HCT116 (cell line): Measurements from ENCODE around the gene SND1. TPM values are rescaled to one million over a fixed set of nuclear protein-coding genes. Genes with fewer than 3 reads are reported as not detected.

ENCODE experiments used
- ATAC-seq: fragments of 200-7000 bp; cut with Tn5 transposase; 2 replicates; pipeline ENCODE4 v1.9.1; 2020; ENCODE audit warnings: mild to moderate bottlenecking, moderate library complexity
- BruUV-seq: library from RNA; stranded (reverse); fragments of 400-500 nt; replicated peaks from 2 replicates; lab custom pipeline; 2021; lab: Mats Ljungman, UMichigan
- CTCF ChIA-PET: fragments of 300-600 bp; sonication (Branson Sonifier 250); formaldehyde crosslinking; loops from one replicate; lab custom pipeline; 2021; ENCODE audit warnings: antibody characterized with exemption; lab: Charles Lee
- POLR2A ChIA-PET: fragments of 300-600, 350-600 bp; sonication (Branson Sonifier 250); formaldehyde crosslinking; loops from one replicate; lab custom pipeline; 2021; ENCODE audit warnings: antibody characterized with exemption; lab: Charles Lee
- RAD21 ChIA-PET, 2 experiments: fragments of 300-600 bp; sonication (Branson Sonifier 250); formaldehyde crosslinking; loops; one replicate each; lab custom pipeline; 2023; ENCODE audit warnings: low total read pairs in 2 of 2; ENCODE audit not compliant: uncharacterized antibody in 2 of 2, unreplicated experiment in 2 of 2, low non-redundant PET in 1 of 2; lab: Charles Lee
- DNase-seq: peaks from one replicate; pipeline ENCODE4 v3.0.0-alpha.2; 2010; ENCODE audit warnings: low read depth, low spot score
- H2AFZ ChIP-seq: fragments of 200-600 bp; shearing (Covaris generic), sonication (generic); 2 replicates; pipeline ENCODE4 v1.6.1; 2017; ENCODE audit warnings: low read depth, mixed run types, mixed read lengths, antibody characterized with exemption, low read length; ENCODE audit not compliant: poor library complexity, severe bottlenecking
- H3K27ac ChIP-seq: 2 replicates; pipeline ENCODE4 v1.5.1; 2012; ENCODE audit warnings: low read depth, low read length
- H3K27me3 ChIP-seq: fragments of 200-600 bp; sonication (generic); 2 replicates; pipeline ENCODE4 v1.6.1; 2016; ENCODE audit warnings: mixed run types, low read length, mixed read lengths; ENCODE audit not compliant: insufficient read depth
- H3K36me3 ChIP-seq, 2 experiments: fragments of 200-500 bp in 1 of 2; fragments of 200-600 bp in 1 of 2; sonication (Bioruptor generic) in 1 of 2; sonication (generic) in 1 of 2; 2 replicates each; pipeline versions ENCODE4 v1.5.1 to v1.6.1; 2014 to 2016; ENCODE audit warnings: low read length in 2 of 2, inconsistent platforms in 1 of 2, mixed read lengths in 1 of 2, mixed run types in 1 of 2; ENCODE audit not compliant: insufficient read depth in 2 of 2, control insufficient read depth in 1 of 2
- H3K4me1 ChIP-seq, 2 experiments: fragments of 200-600 bp in 1 of 2; sonication (generic) in 1 of 2; 2 replicates each; pipeline versions ENCODE4 v1.5.1 to v1.6.1; 2012 to 2017; ENCODE audit warnings: low read length in 2 of 2, inconsistent platforms in 1 of 2, mild to moderate bottlenecking in 1 of 2, mixed read lengths in 1 of 2, mixed run types in 1 of 2, moderate library complexity in 1 of 2; ENCODE audit not compliant: insufficient read depth in 2 of 2, control insufficient read depth in 1 of 2
- H3K4me2 ChIP-seq: fragments of 200-600 bp; sonication (generic); 2 replicates; pipeline ENCODE4 v1.6.1; 2017; ENCODE audit warnings: mixed run types, low read length, mixed read lengths
- H3K4me3 ChIP-seq, 2 experiments: fragments of 200-600 bp in 1 of 2; sonication (generic) in 1 of 2; replicated peaks in 1 of 2; 2 replicates each; pipeline ENCODE4 v1.5.1; 2011 to 2016; ENCODE audit warnings: low read length in 2 of 2, control low read depth in 1 of 2, low read depth in 1 of 2, mild to moderate bottlenecking in 1 of 2, mixed read lengths in 1 of 2, mixed run types in 1 of 2
- H3K79me2 ChIP-seq: fragments of 200-600 bp; sonication (generic); 2 replicates; pipeline ENCODE4 v1.6.1; 2017; ENCODE audit warnings: mild to moderate bottlenecking, mixed run types, low read length, moderate library complexity, mixed read lengths; ENCODE audit not compliant: insufficient read depth
- H3K9ac ChIP-seq: fragments of 200-600 bp; sonication (generic); 2 replicates; pipeline ENCODE4 v1.6.1; 2016; ENCODE audit warnings: low read length, mixed read lengths
- H3K9me2 ChIP-seq: fragments of 200-600 bp; sonication (generic), shearing (Covaris generic); 2 replicates; pipeline ENCODE4 v1.6.1; 2017; ENCODE audit warnings: mixed run types, mild to moderate bottlenecking, moderate library complexity; ENCODE audit not compliant: insufficient read depth
- H3K9me3 ChIP-seq, 2 experiments: fragments of 200-500 bp in 1 of 2; fragments of 200-600 bp in 1 of 2; sonication (Bioruptor generic) in 1 of 2; sonication (generic) in 1 of 2; 2 replicates each; pipeline ENCODE4 v1.6.1; 2014 to 2017; ENCODE audit warnings: low read length in 2 of 2, mixed read lengths in 2 of 2, inconsistent platforms in 1 of 2, low read depth in 1 of 2, mild to moderate bottlenecking in 1 of 2, mixed run types in 1 of 2, moderate library complexity in 1 of 2; ENCODE audit not compliant: control insufficient read depth in 1 of 2, insufficient read depth in 1 of 2
- H4K20me1 ChIP-seq: fragments of 200-600 bp; sonication (generic), shearing (Covaris generic); 2 replicates; pipeline ENCODE4 v1.6.1; 2017; ENCODE audit warnings: mixed run types, mild to moderate bottlenecking, moderate library complexity; ENCODE audit not compliant: insufficient read depth
- CBX3 ChIP-seq: IDR thresholded peaks from 2 replicates; pipeline ENCODE4 v1.6.1; 2012; ENCODE audit warnings: low read depth
- EGR1 ChIP-seq: IDR thresholded peaks from 2 replicates; pipeline ENCODE4 v1.6.1; 2012; ENCODE audit warnings: low read depth
- EZH2phosphoT487 ChIP-seq: fragments of 200-600 bp; IDR thresholded peaks from 2 replicates; pipeline ENCODE4 v1.6.1; 2018; ENCODE audit warnings: antibody characterized with exemption, borderline replicate concordance
- POLR2A ChIP-seq: IDR thresholded peaks from 2 replicates; pipeline ENCODE4 v1.7.0; 2011; ENCODE audit warnings: borderline replicate concordance; ENCODE audit not compliant: insufficient read depth, insufficient read length; ENCODE audit errors: extremely low read depth
- POLR2AphosphoS5 ChIP-seq: IDR thresholded peaks from 2 replicates; pipeline ENCODE4 v1.6.1; 2011; ENCODE audit warnings: mild to moderate bottlenecking, low read depth, low read length, moderate library complexity
- SIN3A ChIP-seq: IDR thresholded peaks from 2 replicates; pipeline ENCODE4 v1.6.1; 2012; ENCODE audit warnings: low read depth
- SP1 ChIP-seq: IDR thresholded peaks from 2 replicates; pipeline ENCODE4 v1.6.1; 2012; ENCODE audit warnings: low read depth
- SRF ChIP-seq: IDR thresholded peaks from 2 replicates; pipeline ENCODE4 v1.6.1; 2012; ENCODE audit warnings: low read depth
- YY1 ChIP-seq: IDR thresholded peaks from 2 replicates; pipeline ENCODE4 v1.6.1; 2011; ENCODE audit warnings: low read length, low read depth, moderate library complexity, mild to moderate bottlenecking; ENCODE audit not compliant: insufficient replicate concordance; ENCODE audit errors: extremely low read depth
- ZFX ChIP-seq: fragments of 450-650 bp; IDR thresholded peaks from 2 replicates; pipeline ENCODE4 v1.6.1; 2017
- intact Hi-C: fragments of 100-400 bp; cut with micrococcal nuclease; formaldehyde crosslinking; loops from 2 replicates; pipeline ENCODE4 v1.10.0; 2022
- total RNA-seq: library from RNA; stranded (reverse); gene quantifications from one replicate; pipeline ENCODE4 v1.2.1, GENCODE V29; 2021; ENCODE audit not compliant: unreplicated experiment
- TF ChIP-seq, protein P1 (sequence below): IDR thresholded peaks from 2 replicates; pipeline ENCODE4 v1.6.1; 2012; ENCODE audit warnings: low read depth
- TF ChIP-seq, protein P2 (sequence below): IDR thresholded peaks from 2 replicates; pipeline ENCODE4 v1.6.1; 2012
- TF ChIP-seq, protein P3 (sequence below), 3 experiments: fragments of 200-600 bp in 1 of 3; sonication (generic) in 1 of 3; IDR thresholded peaks in 2 of 3; conservative IDR thresholded peaks in 1 of 3; 2 replicates each; pipeline ENCODE4 v1.5.1; 2012 to 2017; ENCODE audit warnings: low read depth in 2 of 3, low read length in 2 of 3, antibody characterized with exemption in 1 of 3, borderline replicate concordance in 1 of 3, control low read depth in 1 of 3, mild to moderate bottlenecking in 1 of 3, mixed read lengths in 1 of 3, mixed run types in 1 of 3, moderate library complexity in 1 of 3; ENCODE audit not compliant: insufficient read depth in 1 of 3
- TF ChIP-seq, protein P4 (sequence below): IDR thresholded peaks from 2 replicates; pipeline ENCODE4 v1.6.1; 2011; ENCODE audit warnings: mild to moderate bottlenecking, low read length, moderate library complexity; ENCODE audit not compliant: insufficient replicate concordance; ENCODE audit errors: extremely low read depth

SND1 gene
- total RNA-seq, 1 experiment from 2014 or later = 169 TPM

DNA sequence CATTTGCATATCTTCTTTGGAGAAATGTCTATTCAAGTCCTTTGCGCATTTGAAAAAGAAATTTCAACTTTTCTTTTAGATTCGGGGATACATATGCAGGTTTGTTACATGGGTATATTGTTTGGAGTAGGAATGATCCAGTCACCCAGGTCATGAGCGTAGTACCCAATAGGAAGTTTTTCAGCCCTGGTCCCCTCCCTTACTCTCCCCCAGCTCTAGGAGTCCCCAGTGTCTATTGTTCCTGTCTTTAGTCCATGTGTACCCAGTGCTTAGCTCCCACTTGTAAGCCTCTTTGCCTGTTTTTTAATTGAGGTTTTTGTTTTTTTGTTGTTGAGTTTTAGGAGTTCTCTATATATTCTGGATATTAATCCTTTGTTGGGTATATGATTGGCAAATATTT, 63.3 kb downstream of the SND1 start (continued):
- TF ChIP-seq SP1 (no peak), POLR2A (no peak), SRF (no peak), POLR2AphosphoS5 (no peak), EGR1 (no peak)
- TF ChIP-seq, protein P1, sequence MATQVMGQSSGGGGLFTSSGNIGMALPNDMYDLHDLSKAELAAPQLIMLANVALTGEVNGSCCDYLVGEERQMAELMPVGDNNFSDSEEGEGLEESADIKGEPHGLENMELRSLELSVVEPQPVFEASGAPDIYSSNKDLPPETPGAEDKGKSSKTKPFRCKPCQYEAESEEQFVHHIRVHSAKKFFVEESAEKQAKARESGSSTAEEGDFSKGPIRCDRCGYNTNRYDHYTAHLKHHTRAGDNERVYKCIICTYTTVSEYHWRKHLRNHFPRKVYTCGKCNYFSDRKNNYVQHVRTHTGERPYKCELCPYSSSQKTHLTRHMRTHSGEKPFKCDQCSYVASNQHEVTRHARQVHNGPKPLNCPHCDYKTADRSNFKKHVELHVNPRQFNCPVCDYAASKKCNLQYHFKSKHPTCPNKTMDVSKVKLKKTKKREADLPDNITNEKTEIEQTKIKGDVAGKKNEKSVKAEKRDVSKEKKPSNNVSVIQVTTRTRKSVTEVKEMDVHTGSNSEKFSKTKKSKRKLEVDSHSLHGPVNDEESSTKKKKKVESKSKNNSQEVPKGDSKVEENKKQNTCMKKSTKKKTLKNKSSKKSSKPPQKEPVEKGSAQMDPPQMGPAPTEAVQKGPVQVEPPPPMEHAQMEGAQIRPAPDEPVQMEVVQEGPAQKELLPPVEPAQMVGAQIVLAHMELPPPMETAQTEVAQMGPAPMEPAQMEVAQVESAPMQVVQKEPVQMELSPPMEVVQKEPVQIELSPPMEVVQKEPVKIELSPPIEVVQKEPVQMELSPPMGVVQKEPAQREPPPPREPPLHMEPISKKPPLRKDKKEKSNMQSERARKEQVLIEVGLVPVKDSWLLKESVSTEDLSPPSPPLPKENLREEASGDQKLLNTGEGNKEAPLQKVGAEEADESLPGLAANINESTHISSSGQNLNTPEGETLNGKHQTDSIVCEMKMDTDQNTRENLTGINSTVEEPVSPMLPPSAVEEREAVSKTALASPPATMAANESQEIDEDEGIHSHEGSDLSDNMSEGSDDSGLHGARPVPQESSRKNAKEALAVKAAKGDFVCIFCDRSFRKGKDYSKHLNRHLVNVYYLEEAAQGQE = no peak
- TF ChIP-seq, all 23 proteins: peak for 0

DNA sequence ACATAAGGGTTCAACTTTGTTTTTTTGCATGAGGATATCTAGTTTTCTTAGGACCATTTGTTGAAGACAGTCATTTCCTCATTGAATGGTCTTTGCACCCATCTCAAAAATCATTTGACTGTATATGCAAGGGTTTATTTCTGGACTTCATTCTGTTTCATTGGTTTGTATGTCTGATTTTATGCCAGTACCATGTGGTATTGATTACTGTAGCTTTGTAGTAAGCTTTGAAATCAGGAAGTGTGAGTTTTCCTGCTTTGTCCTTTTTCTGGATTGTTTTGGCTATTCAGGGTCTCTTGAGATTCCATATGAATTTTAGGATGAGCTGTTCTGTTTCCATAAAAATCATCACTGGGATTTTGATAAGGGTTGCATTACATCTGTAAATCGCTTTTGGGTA, 63.9 kb downstream of the SND1 start:
- Histone ChIP-seq H3K27ac (no peak overlapping the region), H2AFZ (no peak overlapping the region), H3K27me3 (no peaks in the 10 kb centered on the region), H3K4me1 (no peaks in the 10 kb centered on the region), H3K4me3 (no peak overlapping the region), H4K20me1 (peaks cover 9% of the 10 kb centered on the region; the same call in 1 of the 2 replicates), H3K9me3 (peaks cover 4 to 6% of the 10 kb centered on the region in 2 experiments; a peak in 1 of 4 replicates), H3K4me2 (no peak overlapping the region), H3K79me2 (peaks cover 96% of the 10 kb centered on the region), H3K9me2 (no peaks in the 10 kb centered on the region), H3K36me3 (peaks cover 12 to 49% of the 10 kb centered on the region in 2 experiments), H3K9ac (no peak overlapping the region)
- TF ChIP-seq SRF (no peak), YY1 (no peak), CBX3 (no peak), ZFX (no peak), SIN3A (no peak), EZH2phosphoT487 (no peak)
- TF ChIP-seq, protein P2, sequence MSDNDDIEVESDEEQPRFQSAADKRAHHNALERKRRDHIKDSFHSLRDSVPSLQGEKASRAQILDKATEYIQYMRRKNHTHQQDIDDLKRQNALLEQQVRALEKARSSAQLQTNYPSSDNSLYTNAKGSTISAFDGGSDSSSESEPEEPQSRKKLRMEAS = no peak
- TF ChIP-seq, protein P3, sequence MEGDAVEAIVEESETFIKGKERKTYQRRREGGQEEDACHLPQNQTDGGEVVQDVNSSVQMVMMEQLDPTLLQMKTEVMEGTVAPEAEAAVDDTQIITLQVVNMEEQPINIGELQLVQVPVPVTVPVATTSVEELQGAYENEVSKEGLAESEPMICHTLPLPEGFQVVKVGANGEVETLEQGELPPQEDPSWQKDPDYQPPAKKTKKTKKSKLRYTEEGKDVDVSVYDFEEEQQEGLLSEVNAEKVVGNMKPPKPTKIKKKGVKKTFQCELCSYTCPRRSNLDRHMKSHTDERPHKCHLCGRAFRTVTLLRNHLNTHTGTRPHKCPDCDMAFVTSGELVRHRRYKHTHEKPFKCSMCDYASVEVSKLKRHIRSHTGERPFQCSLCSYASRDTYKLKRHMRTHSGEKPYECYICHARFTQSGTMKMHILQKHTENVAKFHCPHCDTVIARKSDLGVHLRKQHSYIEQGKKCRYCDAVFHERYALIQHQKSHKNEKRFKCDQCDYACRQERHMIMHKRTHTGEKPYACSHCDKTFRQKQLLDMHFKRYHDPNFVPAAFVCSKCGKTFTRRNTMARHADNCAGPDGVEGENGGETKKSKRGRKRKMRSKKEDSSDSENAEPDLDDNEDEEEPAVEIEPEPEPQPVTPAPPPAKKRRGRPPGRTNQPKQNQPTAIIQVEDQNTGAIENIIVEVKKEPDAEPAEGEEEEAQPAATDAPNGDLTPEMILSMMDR (IDR thresholded peaks at IDR 0.05 in 2 of 3, conservative IDR thresholded peaks at IDR 0.05 in 1 of 3; ENCODE audit: borderline replicate concordance in 1 of 3, insufficient read depth in 1 of 3, low read depth in 2 of 3, low read length in 2 of 3) = no peak
- TF ChIP-seq, protein P4, sequence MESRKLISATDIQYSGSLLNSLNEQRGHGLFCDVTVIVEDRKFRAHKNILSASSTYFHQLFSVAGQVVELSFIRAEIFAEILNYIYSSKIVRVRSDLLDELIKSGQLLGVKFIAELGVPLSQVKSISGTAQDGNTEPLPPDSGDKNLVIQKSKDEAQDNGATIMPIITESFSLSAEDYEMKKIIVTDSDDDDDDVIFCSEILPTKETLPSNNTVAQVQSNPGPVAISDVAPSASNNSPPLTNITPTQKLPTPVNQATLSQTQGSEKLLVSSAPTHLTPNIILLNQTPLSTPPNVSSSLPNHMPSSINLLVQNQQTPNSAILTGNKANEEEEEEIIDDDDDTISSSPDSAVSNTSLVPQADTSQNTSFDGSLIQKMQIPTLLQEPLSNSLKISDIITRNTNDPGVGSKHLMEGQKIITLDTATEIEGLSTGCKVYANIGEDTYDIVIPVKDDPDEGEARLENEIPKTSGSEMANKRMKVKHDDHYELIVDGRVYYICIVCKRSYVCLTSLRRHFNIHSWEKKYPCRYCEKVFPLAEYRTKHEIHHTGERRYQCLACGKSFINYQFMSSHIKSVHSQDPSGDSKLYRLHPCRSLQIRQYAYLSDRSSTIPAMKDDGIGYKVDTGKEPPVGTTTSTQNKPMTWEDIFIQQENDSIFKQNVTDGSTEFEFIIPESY = no peak
- no TSS peak for BruUV-seq
- intact Hi-C loops = no loop called here
- DNase-seq (no peak), ATAC-seq (no peak)
- ChIA-PET RAD21 (no interaction called here), POLR2A (no interaction called here), CTCF (no interaction called here)
